GM19468 (cell line): ENCODE data around the gene TNFRSF13B.

Source experiments
- ATAC-seq: cut with Tn5 transposase; IDR thresholded peaks from one replicate; pipeline ENCODE4 v1.9.1; 2021; ENCODE audit warnings: mild to moderate bottlenecking, moderate library complexity, moderate number of reproducible peaks; ENCODE audit not compliant: unreplicated experiment; ENCODE audit errors: extremely low read depth

Gene TNFRSF13B

GRCh38 chr17:16941072-16942036 lies 30.6 kb downstream of the TNFRSF13B start:
- ATAC-seq = no peak

- no peak for ATAC-seq
These were observed 31.6 kb downstream of the TNFRSF13B start for GRCh38 chr17:16940116-16940881.

GRCh38 chr17:16939606-16940115 lies 32.3 kb downstream of the TNFRSF13B start:
- ATAC-seq = no peak

GRCh38 chr17:16939208-16939576 lies 32.7 kb downstream of the TNFRSF13B start:
- ATAC-seq = no peak

- ATAC-seq = no peak
These were observed 33.3 kb downstream of the TNFRSF13B start for GRCh38 chr17:16938496-16939207.

GRCh38 chr17:16938031-16938430 lies 33.9 kb downstream of the TNFRSF13B start:
- ATAC-seq = no peak

GRCh38 chr17:16937431-16937830 lies 34.5 kb downstream of the TNFRSF13B start:
- ATAC-seq = no peak

- ATAC-seq = no peak
These were observed 35.2 kb downstream of the TNFRSF13B start for GRCh38 chr17:16936536-16937310.

- ATAC-seq = no peak
These were observed 36.1 kb downstream of the TNFRSF13B start for GRCh38 chr17:16935786-16936185.

GRCh38 chr17:16935241-16935663 lies 36.7 kb downstream of the TNFRSF13B start:
- no peak for ATAC-seq

GRCh38 chr17:16934836-16935235 lies 37.1 kb downstream of the TNFRSF13B start:
- no peak for ATAC-seq

- ATAC-seq = no peak
These were observed 37.7 kb downstream of the TNFRSF13B start for GRCh38 chr17:16934133-16934795.

GRCh38 chr17:16933317-16934132 lies 38.4 kb downstream of the TNFRSF13B start:
- no peak for ATAC-seq

GRCh38 chr17:16932611-16933010 lies 39.3 kb downstream of the TNFRSF13B start:
- ATAC-seq = no peak

- no peak for ATAC-seq
These were observed 39.8 kb downstream of the TNFRSF13B start for GRCh38 chr17:16932156-16932555.

- no peak for ATAC-seq
These were observed 40.4 kb downstream of the TNFRSF13B start for GRCh38 chr17:16931318-16932060.

- no peak for ATAC-seq
These were observed 41.2 kb downstream of the TNFRSF13B start for GRCh38 chr17:16930571-16931317.
